ENCODE results near the gene GAS5.

The GAS5 gene

GRCh38 chr1:173900992-173901391 is 33.2 kb upstream of the GAS5 start:
- TF ChIP-seq, protein P1, sequence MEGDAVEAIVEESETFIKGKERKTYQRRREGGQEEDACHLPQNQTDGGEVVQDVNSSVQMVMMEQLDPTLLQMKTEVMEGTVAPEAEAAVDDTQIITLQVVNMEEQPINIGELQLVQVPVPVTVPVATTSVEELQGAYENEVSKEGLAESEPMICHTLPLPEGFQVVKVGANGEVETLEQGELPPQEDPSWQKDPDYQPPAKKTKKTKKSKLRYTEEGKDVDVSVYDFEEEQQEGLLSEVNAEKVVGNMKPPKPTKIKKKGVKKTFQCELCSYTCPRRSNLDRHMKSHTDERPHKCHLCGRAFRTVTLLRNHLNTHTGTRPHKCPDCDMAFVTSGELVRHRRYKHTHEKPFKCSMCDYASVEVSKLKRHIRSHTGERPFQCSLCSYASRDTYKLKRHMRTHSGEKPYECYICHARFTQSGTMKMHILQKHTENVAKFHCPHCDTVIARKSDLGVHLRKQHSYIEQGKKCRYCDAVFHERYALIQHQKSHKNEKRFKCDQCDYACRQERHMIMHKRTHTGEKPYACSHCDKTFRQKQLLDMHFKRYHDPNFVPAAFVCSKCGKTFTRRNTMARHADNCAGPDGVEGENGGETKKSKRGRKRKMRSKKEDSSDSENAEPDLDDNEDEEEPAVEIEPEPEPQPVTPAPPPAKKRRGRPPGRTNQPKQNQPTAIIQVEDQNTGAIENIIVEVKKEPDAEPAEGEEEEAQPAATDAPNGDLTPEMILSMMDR (IDR thresholded peaks at IDR 0.05): no peak

DNA sequence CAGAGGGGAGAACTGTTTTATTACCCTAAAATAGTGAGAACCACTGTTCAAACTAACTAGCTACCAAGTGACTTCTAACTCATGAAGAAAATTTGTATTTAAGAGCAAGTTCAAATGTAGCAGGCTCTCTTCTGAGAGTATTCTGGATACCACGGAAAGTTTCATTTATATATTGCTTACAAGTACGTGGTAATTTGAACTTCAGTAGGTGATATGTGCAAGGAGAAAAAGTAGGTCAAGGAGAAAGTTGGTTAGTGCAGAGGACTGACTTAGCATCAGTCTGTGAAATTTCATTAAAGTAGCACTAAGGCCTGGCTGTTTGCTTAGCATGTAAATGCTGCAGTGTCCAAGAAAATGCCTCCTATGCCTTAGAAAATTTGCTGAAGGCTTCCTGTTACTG is 32.6 kb upstream of the GAS5 start:
- TF ChIP-seq, protein P1 (IDR thresholded peaks at IDR 0.05): no peak

DNA sequence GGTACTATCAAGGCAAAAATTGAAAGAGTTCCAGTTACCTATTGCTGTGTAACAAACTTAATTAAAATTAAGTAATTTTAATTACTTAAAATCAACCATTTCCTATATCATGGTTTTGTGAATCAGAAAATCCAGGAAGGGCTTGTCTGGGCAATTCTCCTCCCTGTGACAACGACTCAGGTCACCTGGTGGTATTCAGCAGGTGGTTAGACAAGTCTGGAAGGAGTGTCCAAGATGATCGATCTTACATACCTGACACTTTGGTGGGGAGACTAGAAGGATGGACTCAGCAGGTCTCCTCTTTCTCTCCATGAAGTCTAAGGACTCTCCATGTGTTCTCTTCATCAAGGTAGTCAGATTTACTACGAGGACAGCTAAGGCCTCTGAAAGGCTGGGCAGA is 26.4 kb upstream of the GAS5 start:
- TF ChIP-seq, protein P1 (IDR thresholded peaks at IDR 0.05): no peak

- TF ChIP-seq, protein P1 (IDR thresholded peaks at IDR 0.05): no peak
These were observed 25.8 kb upstream of the GAS5 start for GRCh38 chr1:173893611-173894010.

DNA sequence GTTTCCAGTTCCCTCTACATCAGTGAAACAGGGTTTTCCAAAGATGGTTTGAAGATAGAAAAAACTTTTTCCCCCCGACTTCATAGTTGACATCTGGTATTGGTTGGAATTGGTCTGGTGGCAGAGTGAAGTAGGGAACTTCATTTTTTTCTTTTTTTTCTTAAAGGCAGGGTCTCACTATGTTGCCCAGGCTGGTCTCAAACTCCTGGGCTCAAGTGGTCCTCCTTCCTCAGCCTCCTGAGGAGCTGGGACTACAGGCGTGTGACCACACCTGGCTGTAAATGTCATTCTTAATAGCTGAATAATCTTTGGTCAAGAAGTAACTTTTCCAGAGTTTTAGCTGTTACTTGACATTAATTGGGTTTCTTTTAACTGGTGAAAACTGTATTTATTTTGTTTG is 22.1 kb upstream of the GAS5 start:
- TF ChIP-seq, protein P1 (IDR thresholded peaks at IDR 0.05): no peak

- TF ChIP-seq, protein P1 (IDR thresholded peaks at IDR 0.05): no peak
These were observed 21.0 kb upstream of the GAS5 start for GRCh38 chr1:173888749-173889148.

- TF ChIP-seq, protein P1 (IDR thresholded peaks at IDR 0.05): no peak
These were observed 19.8 kb upstream of the GAS5 start for GRCh38 chr1:173887627-173888026.

Data from LNCAP (cell line).